Urinary bladder (tissue), 4 donors: Measurements from ENCODE around the gene RIOK2. TPM values are rescaled to one million over a fixed set of nuclear protein-coding genes. Genes with fewer than 3 reads are reported as not detected.
"Not testable (repeated sequence)": the region's sequence is repeated elsewhere in the genome, so short reads cannot be mapped to it uniquely, and the experiment has no call there.

Experiments used
- DNase-seq: peaks from one replicate; pipeline ENCODE4 v3.0.0-alpha.2; 2015; ENCODE audit errors: extremely low spot score
- H3K27ac ChIP-seq: one replicate; pipeline ENCODE4 v1.5.1; 2013; ENCODE audit warnings: low read depth, mild to moderate bottlenecking, moderate library complexity
- H3K36me3 ChIP-seq: one replicate; pipeline ENCODE4 v1.6.1; 2013; ENCODE audit warnings: mild to moderate bottlenecking, moderate library complexity; ENCODE audit not compliant: insufficient read depth
- H3K4me1 ChIP-seq: one replicate; pipeline ENCODE4 v1.6.1; 2013; ENCODE audit warnings: mild to moderate bottlenecking, moderate library complexity; ENCODE audit not compliant: insufficient read depth
- H3K4me3 ChIP-seq: one replicate; pipeline ENCODE4 v1.5.1; 2013; ENCODE audit warnings: low read depth, low read length
- WGBS: extraction: QIAGEN DNeasy Blood & Tissue Kit; methylation state at CpG from one replicate; pipeline ENCODE4 v1.1.7; 2013; 5-methylcytosine and 5-hydroxymethylcytosine counted together
- polyA plus RNA-seq: library from polyadenylated mRNA; stranded (reverse); fragments of 200-250 nt; gene quantifications from one replicate; pipeline ENCODE4 v1.2.3, GENCODE V29; 2013
- total RNA-seq: library from RNA; depleted of rRNA; stranded (reverse); fragments of >200 nt; gene quantifications from one replicate; pipeline ENCODE4 v1.2.3, GENCODE V29; 2014
- donor health status: healthy with polysubstance abuse.
- donor health status: healthy.

Gene RIOK2
- total and polyA plus RNA-seq, 2 donors, result 10.2 to 38.8 TPM

DNA sequence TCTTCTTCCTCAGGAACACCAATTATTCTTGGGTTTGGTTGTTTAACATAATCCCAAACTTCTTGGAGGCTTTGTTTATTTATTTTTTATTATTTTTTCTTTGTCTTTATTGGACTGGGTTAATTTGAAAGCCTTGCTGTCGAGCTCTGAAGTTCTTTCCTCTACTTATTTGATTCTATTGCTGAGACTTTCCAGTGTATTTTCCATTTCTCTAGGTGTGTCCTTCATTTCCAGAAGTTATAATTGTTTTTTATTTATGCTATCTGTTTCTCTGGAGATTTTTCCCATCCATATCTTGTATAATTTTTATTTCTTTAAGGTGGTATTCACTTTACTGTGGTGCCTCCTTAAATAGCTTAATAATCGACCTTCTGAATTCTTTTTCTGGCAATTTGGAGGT is 8.8 kb upstream of the RIOK2 start:
- H3K4me1 ChIP-seq, result no peaks in the 10 kb centered on the region
- no peak overlapping the region for H3K27ac ChIP-seq
- H3K4me3 ChIP-seq, result no peak overlapping the region
- no peak for DNase-seq
- H3K36me3 ChIP-seq, result no peaks in the 10 kb centered on the region
- WGBS, result 77% methylated on average over 2 of the region's 2 CpGs

- not testable (repeated sequence) for H3K4me3 ChIP-seq, H3K27ac ChIP-seq, H3K4me1 ChIP-seq, DNase-seq, H3K36me3 ChIP-seq
- WGBS, result 92% methylated on average over 1 of the region's 1 CpG
Measured at GRCh38 chr5:97189523-97189922, 6.5 kb upstream of the RIOK2 start.

DNA sequence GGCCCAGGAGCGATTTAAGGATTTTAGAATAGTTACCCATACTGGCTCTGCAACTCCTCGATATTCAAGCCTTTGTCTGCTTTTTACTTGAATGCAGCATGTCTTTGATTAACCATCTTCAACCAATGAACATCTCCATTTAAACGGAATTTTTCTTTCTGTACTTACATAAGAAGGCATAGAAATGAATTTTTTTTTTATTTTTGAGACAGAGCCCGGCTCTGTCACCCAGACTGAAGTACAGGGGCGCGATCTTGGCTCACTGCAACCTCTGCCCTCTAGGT is 825 bp upstream of the RIOK2 start:
- peak overlapping the region; percentile 94 for H3K4me3 ChIP-seq
- no peaks in the 10 kb centered on the region for H3K4me1 ChIP-seq
- H3K36me3 ChIP-seq, result no peaks in the 10 kb centered on the region
- no peak for DNase-seq
- no peak overlapping the region for H3K27ac ChIP-seq
- 53% methylated on average over 6 of the region's 6 CpGs for WGBS

GRCh38 chr5:97182571-97183099 is 412 bp downstream of the RIOK2 start:
- Histone ChIP-seq H3K4me1 (no peaks in the 10 kb centered on the region), H3K36me3 (no peaks in the 10 kb centered on the region), H3K27ac (peak overlapping the region; percentile 84), H3K4me3 (peak overlapping the region; percentile 94)
- no peak for DNase-seq
- WGBS, result under 1% methylated on average over 12 of the region's 12 CpGs

DNA sequence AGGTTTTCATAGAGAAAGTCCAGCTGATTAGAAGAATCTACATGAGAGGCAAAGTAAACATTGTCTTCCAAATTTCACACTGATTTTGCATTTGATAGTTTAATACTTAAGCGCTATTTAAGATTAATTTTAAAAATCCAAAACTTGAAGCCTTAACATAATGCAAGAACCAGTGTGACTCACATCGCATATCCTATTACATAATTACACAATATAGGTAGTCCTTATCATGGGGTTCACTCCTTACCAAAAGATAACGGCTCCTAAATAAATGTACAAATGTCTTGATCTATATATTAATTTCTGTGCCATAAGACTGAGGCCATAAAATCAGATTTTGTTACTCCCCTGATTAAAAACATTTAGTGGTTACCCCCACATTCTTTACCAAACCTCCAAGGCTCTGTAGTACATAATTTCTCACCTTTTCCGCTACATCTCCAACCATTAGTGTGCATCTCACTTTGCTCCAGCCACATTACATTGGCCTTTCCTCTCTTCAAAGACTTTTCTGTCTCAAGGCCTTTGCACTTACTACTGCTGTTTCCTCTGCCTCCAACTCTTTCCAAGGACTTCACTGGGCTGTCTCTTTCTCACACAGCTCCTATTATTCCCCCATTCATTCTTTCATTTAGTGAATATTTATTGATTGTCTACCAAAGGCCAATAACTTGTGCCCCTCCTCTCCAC is 1.0 kb downstream of the RIOK2 start:
- Histone ChIP-seq H3K4me3 (peak overlapping the region; percentile 94), H3K27ac (no peak overlapping the region), H3K4me1 (no peaks in the 10 kb centered on the region), H3K36me3 (no peaks in the 10 kb centered on the region)
- no peak for DNase-seq
- 78% methylated on average over 4 of the region's 4 CpGs for WGBS

DNA sequence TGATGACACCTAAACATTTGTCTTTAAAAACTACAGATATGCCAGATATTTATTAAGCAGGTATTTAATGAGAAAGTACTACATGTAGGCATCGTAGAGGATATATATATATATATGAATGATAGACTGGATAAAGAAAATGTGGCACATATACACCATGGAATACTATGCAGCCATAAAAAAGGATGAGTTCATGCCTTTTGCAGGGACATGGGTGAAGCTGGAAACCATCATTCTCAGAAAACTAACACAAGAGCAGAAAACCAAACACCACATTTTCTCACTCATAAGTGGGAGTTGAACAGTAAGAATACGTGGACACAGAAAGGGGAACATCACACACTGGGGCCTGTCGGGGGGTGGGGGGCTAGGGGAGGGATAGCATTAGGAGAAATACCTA is 3.6 kb downstream of the RIOK2 start:
- 98% methylated on average over 3 of the region's 3 CpGs for WGBS
- DNase-seq, H3K36me3 ChIP-seq: not testable (repeated sequence)

GRCh38 chr5:97172227-97172626 is 10.8 kb downstream of the RIOK2 start:
- Histone ChIP-seq H3K4me1 (no peaks in the 10 kb centered on the region), H3K4me3 (no peak overlapping the region), H3K27ac (no peak overlapping the region), H3K36me3 (peaks cover 7% of the 10 kb centered on the region)
- DNase-seq, result no peak

More for the DNA sequence above, 3.6 kb downstream of the RIOK2 start:
- not testable (repeated sequence) for H3K4me3 ChIP-seq, H3K4me1 ChIP-seq, H3K27ac ChIP-seq

GRCh38 chr5:97171703-97172102 is 11.3 kb downstream of the RIOK2 start:
- peaks cover 7% of the 10 kb centered on the region for H3K36me3 ChIP-seq
- H3K4me3 ChIP-seq, result no peak overlapping the region
- 90% methylated on average over 3 of the region's 3 CpGs for WGBS
- H3K4me1 ChIP-seq, result no peaks in the 10 kb centered on the region
- H3K27ac ChIP-seq, result no peak overlapping the region
- DNase-seq, result no peak

DNA sequence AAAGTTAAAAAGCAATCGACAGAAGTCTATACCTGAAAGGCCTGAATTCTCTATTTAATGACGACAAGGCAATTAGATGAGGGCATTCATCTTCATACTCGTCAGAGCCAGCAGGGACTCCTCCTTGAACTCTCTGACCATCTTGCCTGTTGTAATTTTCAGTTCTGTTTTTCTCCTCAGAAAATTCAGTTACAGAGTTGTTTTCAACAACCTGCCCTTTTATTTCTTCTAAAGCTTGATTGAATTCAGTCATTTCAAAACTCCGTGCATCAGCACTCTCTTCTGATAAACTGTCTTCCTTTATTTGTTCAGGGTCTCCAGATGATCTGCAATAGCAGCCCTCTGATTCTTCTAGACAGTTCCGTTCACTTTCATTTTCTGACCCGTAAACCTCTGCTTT is 15.6 kb downstream of the RIOK2 start:
- WGBS, result 65% methylated on average over 6 of the region's 6 CpGs
- Histone ChIP-seq H3K4me3 (no peak overlapping the region), H3K4me1 (peaks cover 2% of the 10 kb centered on the region), H3K27ac (no peak overlapping the region), H3K36me3 (peaks cover 7% of the 10 kb centered on the region)
- DNase-seq, result no peak

GRCh38 chr5:97165726-97166125 is 17.3 kb downstream of the RIOK2 start:
- H3K36me3 ChIP-seq, result peaks cover 4% of the 10 kb centered on the region
- H3K4me3 ChIP-seq, result no peak overlapping the region
- DNase-seq, result no peak
- H3K27ac ChIP-seq, result no peak overlapping the region
- peaks cover 2% of the 10 kb centered on the region for H3K4me1 ChIP-seq
- WGBS, result 50% methylated on average over 1 of the region's 1 CpG

- peaks cover 4% of the 10 kb centered on the region for H3K36me3 ChIP-seq
- H3K27ac ChIP-seq, result no peak overlapping the region
- peaks cover 2% of the 10 kb centered on the region for H3K4me1 ChIP-seq
- H3K4me3 ChIP-seq, result no peak overlapping the region
- DNase-seq, result no peak
Measured at GRCh38 chr5:97164846-97165245, 18.2 kb downstream of the RIOK2 start.

DNA sequence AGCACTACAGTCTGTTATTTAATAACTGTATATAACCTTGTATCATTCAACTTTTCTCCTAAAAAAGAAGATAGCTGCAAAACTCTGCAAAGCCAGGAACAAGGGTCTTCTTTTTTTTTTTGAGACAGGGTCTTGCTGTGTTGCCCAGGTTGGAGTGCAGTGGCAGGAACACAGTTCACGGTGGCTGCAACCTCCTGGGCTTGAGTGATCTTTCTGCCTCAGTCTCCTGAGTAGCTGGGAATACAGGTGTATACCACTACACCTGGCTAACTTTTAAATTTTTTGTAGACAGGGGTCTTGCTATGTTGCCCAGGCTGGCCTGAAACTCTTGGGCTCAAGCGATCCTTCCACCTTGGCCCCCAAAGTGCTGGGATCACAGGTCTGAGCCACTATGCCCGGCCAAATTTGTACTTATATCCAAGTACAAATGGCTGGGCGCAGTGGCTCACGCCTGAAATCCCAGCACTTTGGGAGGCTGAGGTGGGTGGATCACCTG is 19.2 kb downstream of the RIOK2 start:
- DNase-seq, result no peak
- WGBS, result 95% methylated on average over 5 of the region's 5 CpGs
- H3K36me3 ChIP-seq, result peaks cover 4% of the 10 kb centered on the region
- H3K27ac ChIP-seq, result no peak overlapping the region
- H3K4me3 ChIP-seq, result no peak overlapping the region
- peaks cover 2% of the 10 kb centered on the region for H3K4me1 ChIP-seq

GRCh38 chr5:97163360-97163764 is 19.7 kb downstream of the RIOK2 start:
- H3K4me1 ChIP-seq, result peaks cover 2% of the 10 kb centered on the region
- no peak overlapping the region for H3K4me3 ChIP-seq
- no peak overlapping the region for H3K27ac ChIP-seq
- no peak for DNase-seq
- H3K36me3 ChIP-seq, result peaks cover 4% of the 10 kb centered on the region

DNA sequence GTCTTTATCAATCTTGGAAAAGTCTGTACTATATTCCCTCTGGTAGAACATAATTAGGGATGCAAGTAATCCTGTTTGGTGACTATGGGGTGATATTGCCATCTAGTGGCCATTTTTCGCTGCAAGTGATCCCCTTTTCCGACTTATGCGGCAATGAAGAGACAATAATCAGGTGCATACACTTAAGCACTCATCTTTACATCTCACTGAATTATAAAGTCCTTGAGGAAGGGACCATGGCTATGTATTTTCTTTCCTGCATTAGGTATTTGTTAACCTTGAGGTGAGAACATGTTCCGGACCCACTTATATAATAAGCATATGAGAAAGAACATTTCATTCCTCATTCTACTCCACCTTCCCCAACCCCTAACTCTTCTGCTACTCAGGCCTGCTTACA is 21.0 kb downstream of the RIOK2 start:
- DNase-seq, result peak; percentile 66
- no peak overlapping the region for H3K27ac ChIP-seq
- 25% methylated on average over 4 of the region's 4 CpGs for WGBS
- H3K4me1 ChIP-seq, result peaks cover 2% of the 10 kb centered on the region
- peaks cover 4% of the 10 kb centered on the region for H3K36me3 ChIP-seq
- H3K4me3 ChIP-seq, result no peak overlapping the region

DNA sequence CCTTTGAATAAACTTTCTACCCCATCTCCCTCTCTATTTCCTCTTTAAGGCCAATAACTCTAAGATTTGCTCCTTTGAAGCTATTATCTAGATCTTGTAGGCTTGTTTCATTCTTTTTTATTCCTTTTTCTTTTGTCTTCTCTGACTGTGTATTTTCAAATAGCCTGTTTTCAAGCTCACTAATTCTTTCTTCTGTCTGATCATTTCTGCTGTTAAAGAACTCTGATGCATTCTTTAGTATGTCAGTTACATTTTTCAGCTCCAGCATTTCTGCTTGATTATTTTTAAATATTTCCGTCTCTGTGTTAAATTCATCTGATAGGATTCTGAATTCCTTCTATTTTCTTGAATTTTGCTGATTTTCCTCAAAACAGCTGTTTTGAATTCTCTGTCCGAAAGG is 25.4 kb downstream of the RIOK2 start:
- no peak for DNase-seq
- Histone ChIP-seq H3K36me3 (peaks cover 2% of the 10 kb centered on the region), H3K27ac (no peak overlapping the region), H3K4me1 (no peaks in the 10 kb centered on the region), H3K4me3 (no peak overlapping the region)
- WGBS, result over 99% methylated on average over 2 of the region's 2 CpGs
